GM19193 (cell line): ENCODE results near the gene WNT9A.

ENCODE experiments used
- POLR2A ChIP-seq: IDR thresholded peaks from 4 replicates; pipeline ENCODE4 v1.6.1; 2011; ENCODE audit not compliant: insufficient read depth, insufficient read length; ENCODE audit errors: extremely low read depth

WNT9A gene

DNA sequence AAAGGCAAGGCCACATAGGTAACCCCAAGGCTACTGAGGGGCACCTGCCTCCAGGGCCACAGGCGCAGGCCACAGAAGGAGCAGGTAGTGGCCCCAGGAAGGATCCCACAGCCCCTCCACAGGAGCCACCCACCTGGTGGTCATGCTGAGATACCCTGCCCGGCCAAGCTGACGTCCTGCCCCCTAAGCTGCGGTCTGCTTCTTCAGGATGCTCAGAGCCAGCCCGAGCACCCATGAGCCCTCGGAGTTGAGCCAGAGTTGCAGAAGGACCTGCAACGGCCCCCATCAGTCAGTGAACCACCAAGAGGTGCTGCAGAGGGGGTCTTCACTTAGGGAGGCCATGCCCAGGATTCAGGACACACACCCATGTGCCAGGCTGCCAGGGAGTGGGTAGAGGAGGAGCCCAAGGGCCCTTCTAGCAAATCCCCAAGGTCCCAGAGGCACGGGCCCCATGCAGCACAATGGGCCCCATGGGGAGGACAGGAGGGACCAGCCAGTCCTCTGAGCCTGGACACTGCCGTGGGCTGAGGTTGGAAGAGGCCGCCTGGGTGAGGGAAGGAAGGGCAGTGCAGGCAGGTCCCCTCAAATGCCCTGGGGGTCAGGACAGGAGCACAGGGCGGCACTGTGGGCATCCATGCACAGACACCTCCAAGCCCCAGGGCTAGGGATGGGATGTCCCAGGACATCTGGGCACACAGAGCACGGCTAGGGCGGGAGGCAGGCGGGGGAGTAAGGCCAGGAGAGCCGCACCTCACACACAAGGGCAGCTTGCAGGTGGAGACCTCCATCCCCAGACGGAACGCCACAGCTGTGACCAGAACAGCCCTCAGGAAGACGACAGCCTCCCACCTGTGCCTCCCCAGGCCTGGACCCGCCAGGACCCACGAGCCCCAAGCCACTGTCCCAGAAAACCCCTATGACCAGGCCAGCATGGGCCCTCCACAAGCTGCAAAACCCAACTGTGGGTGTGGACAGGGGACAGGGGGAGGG, 20.5 kb downstream of the WNT9A start:
- no peak for TF ChIP-seq POLR2A

DNA sequence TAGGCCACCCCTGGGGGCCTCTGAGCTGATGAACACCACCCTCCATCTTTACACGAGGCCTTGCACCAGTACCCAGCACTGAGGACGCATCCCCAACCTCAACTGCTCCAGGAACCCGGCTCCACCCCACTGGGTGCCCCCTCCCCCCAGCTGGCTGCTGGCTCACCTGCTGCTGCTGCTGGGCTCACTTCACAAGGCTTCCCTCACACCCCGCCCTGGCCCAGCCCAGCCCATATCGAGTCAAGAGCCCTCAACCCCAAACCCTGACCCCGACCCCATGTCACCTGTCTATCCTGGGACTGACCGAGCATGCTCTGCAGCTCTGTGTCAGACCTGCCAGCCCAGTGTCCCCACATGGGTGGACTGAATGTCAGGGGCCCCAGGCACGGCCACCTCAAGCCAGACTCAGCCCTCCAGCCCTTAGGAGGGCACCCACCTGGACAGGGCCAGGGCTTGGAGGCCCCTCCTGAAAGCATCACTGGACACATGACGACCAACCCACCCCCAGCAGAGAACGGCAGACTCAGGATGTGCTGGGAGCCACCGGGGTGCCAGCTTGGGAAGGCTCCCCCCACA, 21.4 kb downstream of the WNT9A start:
- TF ChIP-seq POLR2A = no peak

DNA sequence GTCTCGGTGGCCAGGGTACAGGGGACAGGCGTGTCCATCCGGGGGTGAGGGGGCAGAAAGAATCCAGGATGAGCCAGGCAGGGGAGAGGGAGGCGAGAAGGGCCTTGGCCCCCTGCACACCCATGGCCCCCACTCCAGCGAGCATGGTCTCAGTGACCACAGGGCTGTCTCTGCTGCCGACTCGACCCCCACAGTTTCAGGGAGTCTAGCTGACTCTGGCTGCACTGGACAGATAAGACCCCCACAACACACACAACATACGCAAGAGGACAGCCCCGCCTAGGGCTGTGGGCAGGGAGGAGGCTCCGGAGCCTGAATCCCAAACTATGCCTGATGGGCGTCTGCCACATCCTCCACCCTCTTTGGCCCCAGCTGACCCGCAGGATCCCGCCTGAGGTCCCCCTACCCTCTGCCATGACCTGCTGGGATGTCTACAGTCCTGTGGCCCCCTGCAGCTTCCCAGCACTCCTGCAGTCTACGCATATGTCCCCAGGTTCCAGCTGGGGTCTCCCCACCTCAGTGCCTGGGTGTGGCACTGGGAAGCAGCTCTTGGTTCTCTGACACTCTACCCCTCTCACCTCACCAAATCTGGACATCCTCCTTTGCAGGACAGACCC, 22.0 kb downstream of the WNT9A start:
- no peak for TF ChIP-seq POLR2A

GRCh38 chr1:227924833-227925574, 22.7 kb downstream of the WNT9A start:
- TF ChIP-seq POLR2A = no peak

DNA sequence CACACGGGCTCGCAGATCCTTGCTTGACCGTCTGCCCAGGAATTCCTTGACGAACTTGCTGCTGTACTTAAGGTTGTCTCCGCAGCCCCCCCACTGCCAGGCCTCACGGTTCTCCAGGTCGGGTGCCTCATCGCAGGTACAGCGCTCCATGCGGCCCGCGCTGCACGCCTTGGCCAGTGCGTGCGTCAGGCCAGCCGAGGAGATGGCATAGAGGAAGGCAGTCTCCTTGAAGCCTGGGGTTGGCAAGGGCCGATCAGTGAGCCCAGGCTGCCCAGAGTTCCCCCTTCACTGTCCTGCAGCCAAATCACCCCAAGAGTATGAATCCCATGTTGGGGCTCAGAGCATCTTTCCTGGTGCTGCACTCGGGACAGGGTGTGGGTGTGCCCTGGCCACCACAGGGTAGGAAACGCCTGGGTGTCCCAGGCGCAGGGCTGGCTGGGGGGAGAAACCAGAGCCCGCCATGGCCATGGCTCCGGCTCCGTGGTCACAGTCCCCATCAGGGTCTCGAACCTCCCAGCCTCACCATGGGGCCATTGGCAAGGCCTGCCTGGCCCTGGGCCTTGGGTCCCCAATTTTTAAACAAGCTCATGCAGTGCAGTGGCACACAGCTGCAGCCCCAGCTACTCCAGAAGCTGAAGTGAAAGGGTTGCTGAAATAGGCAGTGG, 23.4 kb downstream of the WNT9A start:
- no peak for TF ChIP-seq POLR2A

DNA sequence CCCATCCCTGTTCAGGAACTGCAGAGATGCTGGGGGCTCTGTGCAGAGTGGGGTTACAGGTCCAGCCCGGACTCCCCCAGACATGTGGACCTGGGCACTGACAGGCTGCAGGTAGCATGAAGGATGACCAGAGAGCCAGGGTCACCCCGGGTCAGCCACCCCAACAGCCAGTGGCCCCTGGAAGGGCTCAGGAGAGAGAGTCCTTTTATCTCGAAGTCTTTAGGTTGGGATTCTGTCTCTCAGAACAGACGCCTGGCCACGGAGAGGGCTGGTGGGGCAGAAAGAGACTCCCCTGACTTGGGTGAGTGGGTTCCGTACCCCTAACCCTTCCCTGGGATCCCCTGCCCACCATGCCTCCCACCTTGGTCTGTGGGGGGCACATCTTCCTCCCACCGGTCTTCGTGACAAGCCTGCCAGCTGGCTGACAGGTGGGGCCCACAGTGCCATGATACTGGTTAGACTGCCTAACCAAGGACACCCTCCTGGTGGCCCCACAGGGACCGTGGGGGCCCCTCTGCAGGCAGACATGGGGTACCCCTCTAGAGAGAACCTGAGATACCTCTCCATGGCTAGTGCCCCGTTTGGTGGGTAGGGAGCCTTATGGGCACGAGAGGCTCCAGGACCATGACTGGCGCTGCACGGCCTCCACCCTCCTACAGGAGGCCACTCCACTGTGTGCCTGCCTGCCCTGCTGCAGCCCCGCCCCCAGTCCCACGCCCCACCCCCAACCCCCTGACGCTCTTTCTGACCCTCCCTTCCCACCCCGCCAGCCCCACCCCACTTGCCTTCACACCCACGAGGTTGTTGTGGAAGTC, 24.2 kb downstream of the WNT9A start:
- no peak for TF ChIP-seq POLR2A

DNA sequence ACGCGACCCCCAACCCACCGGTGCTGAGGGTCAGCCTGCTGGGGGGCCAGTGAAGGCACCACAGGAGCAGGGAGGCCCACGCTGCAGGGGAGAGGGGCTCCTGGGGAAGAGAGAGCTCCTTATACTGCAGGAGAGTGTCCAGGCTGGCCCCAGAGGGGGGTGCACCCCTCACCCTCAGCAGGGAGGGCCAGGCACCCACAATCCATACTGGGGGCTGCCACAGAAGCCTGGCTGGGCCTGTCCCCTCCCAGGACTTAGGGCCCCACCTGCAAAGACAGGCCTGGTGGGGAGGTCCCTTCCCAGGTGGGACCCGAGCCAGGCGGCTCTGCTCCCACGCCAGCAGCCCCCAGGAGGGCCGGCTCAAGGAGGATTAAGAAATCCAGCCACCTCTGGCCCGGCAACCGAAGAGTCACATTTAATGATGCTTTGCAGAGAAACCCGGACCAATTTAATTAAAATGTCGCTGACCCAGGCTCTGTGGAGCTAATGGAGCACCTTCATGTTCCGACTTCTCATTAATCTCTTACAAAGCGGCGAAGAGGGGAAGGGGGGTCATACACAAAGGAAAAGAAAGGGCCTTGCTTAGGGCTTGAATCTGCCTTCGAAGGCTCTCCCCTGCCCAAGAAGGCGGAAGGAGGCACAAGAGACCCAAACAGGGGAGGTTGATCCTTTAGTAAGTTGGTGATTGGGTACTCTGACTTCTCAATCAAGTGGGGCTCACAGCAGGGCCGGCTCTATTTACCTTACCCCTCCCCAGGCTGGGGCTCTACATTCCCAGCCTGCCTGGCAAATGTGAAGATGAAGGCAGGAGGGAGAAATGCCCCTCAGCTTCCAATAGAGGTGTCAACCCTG, 25.0 kb downstream of the WNT9A start:
- TF ChIP-seq POLR2A = no peak

- TF ChIP-seq POLR2A = no peak
Measured at GRCh38 chr1:227921461-227922185, 26.1 kb downstream of the WNT9A start.

DNA sequence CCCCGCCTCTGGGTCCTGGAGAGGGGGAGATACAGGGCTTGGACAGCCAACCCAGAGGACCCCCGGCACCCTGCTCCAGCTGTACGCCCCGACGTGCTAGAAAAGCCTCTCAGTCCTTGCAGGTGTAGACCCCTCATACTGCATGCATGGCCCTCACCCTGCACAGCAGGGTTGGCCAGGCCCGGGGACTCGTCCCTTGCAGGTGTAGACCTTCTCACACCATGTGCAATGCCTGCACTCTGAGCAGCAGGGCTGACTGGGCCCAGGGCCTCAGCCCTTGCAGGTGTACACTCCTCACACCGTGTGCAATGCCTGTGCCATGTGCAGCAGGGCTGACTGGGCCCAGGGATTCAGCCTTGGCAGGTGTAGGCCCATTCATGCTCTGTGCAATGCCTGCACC, 26.8 kb downstream of the WNT9A start:
- no peak for TF ChIP-seq POLR2A

DNA sequence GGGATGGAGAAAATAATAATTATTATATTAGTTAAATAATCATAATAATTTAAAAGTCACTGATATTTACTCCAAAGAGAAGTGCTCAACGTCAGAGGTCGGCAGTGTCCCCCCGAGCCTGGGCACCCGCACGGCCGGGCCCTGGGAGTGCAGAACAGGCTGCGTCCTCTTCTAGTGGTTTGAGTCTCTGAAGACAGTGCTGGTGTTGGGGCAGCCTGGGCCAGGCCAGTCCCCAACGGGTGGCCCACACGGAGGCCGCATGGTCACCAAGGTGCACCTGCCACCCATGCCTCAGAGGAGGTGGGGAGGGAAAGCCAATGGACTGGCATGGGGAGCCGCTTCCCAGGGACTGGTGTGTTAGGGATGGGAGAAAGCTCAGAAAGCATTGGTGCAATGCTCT, 27.3 kb downstream of the WNT9A start:
- TF ChIP-seq POLR2A = no peak

DNA sequence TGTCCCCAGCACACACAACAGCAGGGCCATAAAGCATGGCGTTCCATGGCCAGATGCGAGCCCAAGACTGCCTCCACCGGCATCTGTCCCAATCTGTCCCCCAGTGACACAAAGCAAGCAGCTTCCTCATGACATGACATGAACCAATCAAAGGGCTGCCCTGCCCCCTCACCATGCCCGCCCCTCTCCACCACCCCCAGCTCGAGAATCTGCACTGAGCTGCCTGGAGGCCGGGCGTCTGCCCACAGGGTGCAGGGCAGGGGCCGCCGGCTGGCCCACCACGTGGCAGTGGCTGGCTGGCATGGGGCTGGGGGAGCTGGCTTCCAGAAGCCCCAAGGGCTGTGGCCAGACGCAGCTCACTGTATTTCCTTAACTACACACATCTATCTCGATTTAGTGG, 27.8 kb downstream of the WNT9A start:
- no peak for TF ChIP-seq POLR2A

GRCh38 chr1:227918736-227919135, 29.0 kb downstream of the WNT9A start:
- no peak for TF ChIP-seq POLR2A
